Activated T-cell treated with anti-CD3 and anti-CD28 coated beads, Interleukin-2, amount 50 U/mL, for 4 hours (primary cell): Measurements from ENCODE around the gene EPB41L4A. TPM values are rescaled to one million over a fixed set of nuclear protein-coding genes. Genes with fewer than 3 reads are reported as not detected.

ENCODE experiments used
- ATAC-seq, 2 donors: fragments of 200-7000 bp; cut with Tn5 transposase; one replicate each; pipeline ENCODE4 v1.10.0; 2021
- DNase-seq: peaks from one replicate; pipeline ENCODE4 v3.0.0-alpha.2; 2020
- H3K27me3 Mint-ChIP-seq: one replicate; pipeline ENCODE4 v1.8.0; 2021; ENCODE audit warnings: low read depth, mixed read lengths
- H3K36me3 Mint-ChIP-seq: one replicate; pipeline ENCODE4 v1.8.0; 2022; ENCODE audit warnings: mixed read lengths; ENCODE audit not compliant: insufficient read depth
- H3K4me1 Mint-ChIP-seq: one replicate; pipeline ENCODE4 v1.8.0; 2021; ENCODE audit warnings: low read depth, mixed read lengths
- H3K4me3 Mint-ChIP-seq: one replicate; pipeline ENCODE4 v1.8.0; 2021; ENCODE audit warnings: mild to moderate bottlenecking, moderate library complexity, mixed read lengths
- H3K9me3 Mint-ChIP-seq: one replicate; pipeline ENCODE4 v1.8.0; 2021; ENCODE audit warnings: mixed read lengths
- total RNA-seq, 3 donors: library from RNA; stranded (reverse); gene quantifications; one replicate each; pipeline ENCODE4 v1.2.1, GENCODE V29; 2021

Gene EPB41L4A
- total RNA-seq, 3 donors from 2014 or later = 0.10 to 0.35 (median 0.16) TPM

DNA sequence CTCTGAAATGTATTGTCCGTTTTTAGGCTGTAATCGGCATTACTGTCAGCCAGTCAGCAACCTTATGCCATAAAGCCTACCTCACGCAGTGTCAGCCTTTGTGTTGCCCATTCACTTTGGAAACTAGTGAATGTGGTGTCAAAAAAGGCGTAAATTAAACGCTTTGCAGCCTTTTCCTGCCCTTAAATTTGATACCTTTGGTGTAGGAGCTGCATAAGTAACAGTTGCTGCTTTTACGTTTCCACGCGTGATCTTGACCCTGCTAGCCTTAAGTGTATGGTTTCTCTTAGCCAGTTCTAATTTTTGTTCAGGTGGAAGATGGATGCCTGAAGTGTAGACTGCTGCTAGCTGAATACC, 257.7 kb downstream of the EPB41L4A start:
- H3K4me3 Mint-ChIP-seq = peak overlapping the region; percentile 96
- H3K9me3 Mint-ChIP-seq = no peaks in the 10 kb centered on the region
- H3K27me3 Mint-ChIP-seq = no peaks in the 10 kb centered on the region
- no peak for ATAC-seq
- peaks cover 33% of the 10 kb centered on the region for H3K36me3 Mint-ChIP-seq
- DNase-seq = no peak
- peaks cover 33% of the 10 kb centered on the region for H3K4me1 Mint-ChIP-seq

DNA sequence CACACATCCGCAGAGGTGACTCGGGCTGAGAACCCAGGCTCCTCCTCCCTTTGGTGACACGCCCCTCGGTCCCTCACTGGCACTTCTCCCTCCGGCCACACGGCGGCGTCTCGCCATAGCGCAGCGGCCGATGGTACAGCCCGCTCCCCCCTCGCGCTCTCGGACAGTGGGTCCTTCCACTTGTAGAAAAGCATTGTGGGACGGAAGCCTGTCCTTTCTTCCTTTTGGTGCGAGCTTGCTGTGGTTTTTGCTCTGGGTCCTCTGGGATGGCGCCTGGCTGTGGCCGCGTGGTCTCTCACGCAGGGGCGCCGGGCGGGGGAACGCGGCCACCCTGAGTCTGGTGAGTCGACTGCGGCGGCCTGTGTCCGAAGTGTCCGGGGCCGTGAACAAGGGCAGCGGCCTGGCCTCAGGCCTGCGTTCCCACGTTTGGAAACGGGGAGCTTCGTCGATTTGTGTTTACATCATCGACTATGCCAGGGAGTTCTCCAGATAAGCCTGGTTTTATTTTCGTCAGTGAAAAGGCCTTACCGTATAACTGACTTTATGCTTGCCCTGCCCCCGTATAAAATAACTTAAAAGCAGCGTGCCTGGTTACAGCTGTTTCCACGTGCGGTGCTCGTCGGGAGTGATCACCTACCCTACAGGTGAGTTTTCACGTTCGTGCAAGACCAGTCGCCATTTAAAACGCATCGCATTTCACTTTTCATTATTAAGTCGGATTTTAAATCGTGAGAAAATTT, 258.3 kb downstream of the EPB41L4A start:
- H3K4me1 Mint-ChIP-seq = peaks cover 33% of the 10 kb centered on the region
- H3K27me3 Mint-ChIP-seq = no peaks in the 10 kb centered on the region
- H3K36me3 Mint-ChIP-seq = peaks cover 30% of the 10 kb centered on the region
- H3K9me3 Mint-ChIP-seq = no peaks in the 10 kb centered on the region
- H3K4me3 Mint-ChIP-seq = peak overlapping the region; percentile 96
- ATAC-seq (peak; percentile 93 to 94), DNase-seq (peak; percentile 93)

DNA sequence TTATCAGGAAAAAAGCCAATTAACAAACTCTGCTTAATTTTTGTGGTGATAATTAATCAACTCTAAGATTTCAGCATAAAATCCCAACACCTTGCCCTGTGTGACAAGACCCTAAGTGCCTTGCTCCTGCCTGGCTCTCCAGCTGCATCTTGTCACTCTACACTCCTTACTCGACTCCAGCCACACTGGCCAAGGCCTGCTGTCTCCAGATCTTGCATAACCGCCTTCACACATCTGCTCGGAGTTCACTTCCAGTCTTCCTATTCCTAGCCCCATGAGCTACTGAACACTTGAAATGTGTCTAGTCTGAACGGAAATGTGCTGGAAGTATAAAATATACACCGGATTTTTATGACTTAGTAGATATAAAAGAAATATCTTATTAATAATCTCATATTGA, 259.6 kb downstream of the EPB41L4A start:
- Mint-ChIP-seq H3K36me3 (peaks cover 25% of the 10 kb centered on the region), H3K27me3 (no peaks in the 10 kb centered on the region), H3K9me3 (no peaks in the 10 kb centered on the region), H3K4me3 (no peak overlapping the region), H3K4me1 (peaks cover 41% of the 10 kb centered on the region)
- no peak for DNase-seq
- ATAC-seq = no peak

DNA sequence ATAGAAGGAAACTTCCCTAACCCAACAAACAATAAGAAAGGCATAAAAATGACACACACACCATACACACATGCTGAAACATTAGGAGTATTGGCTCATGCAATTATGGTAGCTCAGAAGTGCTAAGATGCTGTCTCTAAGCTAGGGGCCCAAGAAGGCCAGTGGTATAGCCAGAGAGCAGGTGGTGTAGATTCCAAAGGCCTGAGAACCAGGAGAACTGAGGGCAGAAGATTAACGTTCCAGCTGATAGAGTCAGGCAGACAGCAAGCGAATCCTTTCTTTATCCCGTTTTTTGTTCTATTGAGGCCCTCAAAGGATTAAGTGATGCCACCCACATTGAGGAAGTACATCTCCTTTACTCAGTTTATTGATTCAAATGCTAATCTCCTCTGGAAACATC, 262.9 kb downstream of the EPB41L4A start:
- no peak for ATAC-seq
- Mint-ChIP-seq H3K4me3 (no peak overlapping the region), H3K36me3 (no peaks in the 10 kb centered on the region), H3K4me1 (peaks cover 17% of the 10 kb centered on the region), H3K27me3 (no peaks in the 10 kb centered on the region), H3K9me3 (no peaks in the 10 kb centered on the region)
- no peak for DNase-seq

DNA sequence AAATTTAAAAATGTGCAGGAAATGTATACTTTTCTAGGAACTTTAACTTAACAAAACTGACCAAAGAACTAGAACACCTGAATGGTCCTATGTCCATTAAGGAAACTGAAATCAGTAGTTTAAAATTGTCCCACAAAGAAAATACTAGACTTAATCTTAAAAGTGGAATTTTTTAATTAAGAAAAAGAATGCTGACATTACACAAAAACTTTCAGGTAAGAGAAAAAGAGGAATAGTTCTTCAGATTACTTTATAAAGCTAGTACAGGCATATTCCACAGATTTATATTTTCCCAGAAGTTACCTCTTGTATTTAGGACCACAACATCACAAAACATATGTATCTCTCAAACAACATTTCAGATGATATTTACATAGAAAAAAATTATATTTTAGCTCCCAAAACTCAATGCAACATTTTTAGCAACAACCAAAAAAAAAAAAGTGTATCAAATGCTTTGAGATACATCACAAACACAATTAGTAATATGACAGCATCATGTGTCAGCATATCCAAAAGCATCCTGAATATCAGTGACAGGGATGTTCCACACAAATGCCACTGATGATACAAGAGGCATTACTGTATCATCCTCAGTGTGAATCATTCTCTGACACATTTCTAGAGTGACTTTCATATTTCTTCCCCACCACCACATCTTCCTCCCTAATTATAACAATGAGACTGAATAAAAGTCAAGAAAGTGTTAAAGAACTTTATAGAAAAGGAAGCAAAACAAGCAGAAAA, 264.0 kb downstream of the EPB41L4A start:
- Mint-ChIP-seq H3K36me3 (no peaks in the 10 kb centered on the region), H3K4me3 (peak overlapping the region; percentile 11), H3K4me1 (peaks cover 12% of the 10 kb centered on the region), H3K9me3 (no peaks in the 10 kb centered on the region), H3K27me3 (no peaks in the 10 kb centered on the region)
- ATAC-seq (peak; percentile 91 to 94), DNase-seq (no peak)

DNA sequence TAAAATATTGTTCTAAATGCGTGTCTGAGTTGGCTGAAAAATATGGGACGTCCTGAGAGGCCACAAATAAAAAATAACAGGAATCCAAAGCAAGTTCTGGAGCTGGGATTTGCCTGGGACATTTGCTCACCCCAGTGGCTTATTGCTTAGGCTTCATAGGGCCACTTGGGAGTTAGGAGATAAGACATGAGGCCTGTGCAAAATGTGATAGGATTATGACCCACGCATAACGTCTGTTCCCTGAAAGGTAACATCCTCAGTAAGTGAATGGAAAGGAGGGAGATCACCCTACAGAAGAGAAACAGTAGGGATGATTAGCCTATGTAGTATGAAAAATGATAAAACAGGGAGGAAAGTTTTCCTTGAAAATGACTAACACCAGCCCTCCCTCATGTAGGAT, 269.4 kb downstream of the EPB41L4A start:
- H3K27me3 Mint-ChIP-seq = peaks cover 8% of the 10 kb centered on the region
- no peaks in the 10 kb centered on the region for H3K36me3 Mint-ChIP-seq
- no peaks in the 10 kb centered on the region for H3K9me3 Mint-ChIP-seq
- ATAC-seq (no peak), DNase-seq (no peak)
- H3K4me3 Mint-ChIP-seq = no peak overlapping the region
- H3K4me1 Mint-ChIP-seq = peaks cover under 1% of the 10 kb centered on the region

DNA sequence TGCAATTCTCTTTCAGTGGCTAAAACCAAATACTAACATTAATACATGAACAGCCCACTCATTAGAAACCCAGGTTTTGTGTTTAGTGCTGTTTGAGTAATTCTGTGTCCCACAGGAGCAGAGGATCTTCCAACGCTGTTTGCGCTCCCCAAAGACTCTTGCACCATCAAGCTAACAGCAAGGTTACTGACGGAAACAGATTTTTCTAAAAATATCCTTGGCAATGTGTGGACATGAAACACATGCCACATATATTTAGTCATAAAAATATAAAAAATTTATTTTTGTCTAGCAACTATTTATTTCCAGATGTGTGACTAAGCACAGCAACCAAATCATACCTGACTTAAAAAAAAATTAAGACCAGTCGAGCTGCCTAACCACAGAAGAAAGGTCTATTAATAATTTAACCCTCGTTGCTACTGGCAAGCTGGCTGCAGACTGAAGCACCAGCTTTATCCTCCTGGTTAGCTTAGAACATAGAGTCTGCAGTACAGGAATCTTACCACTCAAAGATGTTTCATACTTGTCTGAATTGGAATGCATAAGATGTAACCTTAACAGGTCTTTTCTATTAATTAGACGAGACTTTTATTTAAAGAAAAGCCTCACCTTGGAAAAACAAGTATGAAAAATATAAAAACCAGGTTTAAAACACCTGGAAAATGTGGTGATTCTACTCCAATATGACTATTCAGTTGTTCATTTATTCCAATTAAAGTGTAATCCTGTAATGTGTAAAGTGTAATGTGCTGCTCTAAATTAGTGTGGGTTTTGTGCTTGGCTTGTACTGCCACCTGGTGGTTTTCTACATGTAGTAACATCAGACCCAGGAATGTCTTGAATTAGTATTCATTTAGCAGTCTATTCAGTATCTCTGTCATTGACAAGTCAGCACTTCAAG, 272.5 kb downstream of the EPB41L4A start:
- Mint-ChIP-seq H3K4me1 (no peaks in the 10 kb centered on the region), H3K9me3 (no peaks in the 10 kb centered on the region), H3K36me3 (no peaks in the 10 kb centered on the region), H3K4me3 (no peak overlapping the region), H3K27me3 (peaks cover 12% of the 10 kb centered on the region)
- DNase-seq (peak; percentile 35), ATAC-seq (peak; percentile 92 to 98)

DNA sequence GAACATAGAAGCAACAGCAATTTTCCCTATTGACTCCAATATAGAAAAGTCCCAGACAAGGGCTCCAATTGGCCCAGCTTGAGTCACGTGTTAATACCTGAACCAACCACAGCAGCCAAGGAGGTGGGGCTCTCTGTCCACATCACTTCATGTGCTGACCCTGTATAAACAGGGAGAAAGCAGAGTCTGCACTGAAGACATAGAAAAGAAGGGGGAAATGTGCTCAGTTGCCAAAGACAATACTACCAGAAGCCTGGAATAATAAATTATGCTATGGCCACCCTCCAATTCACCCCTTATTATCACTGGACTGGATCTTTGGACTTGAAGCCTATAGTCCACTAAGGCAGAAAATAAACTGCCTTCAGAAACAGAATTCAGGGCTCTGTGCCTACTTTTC, 275.4 kb downstream of the EPB41L4A start:
- Mint-ChIP-seq H3K36me3 (no peaks in the 10 kb centered on the region), H3K27me3 (peaks cover 13% of the 10 kb centered on the region)

DNA sequence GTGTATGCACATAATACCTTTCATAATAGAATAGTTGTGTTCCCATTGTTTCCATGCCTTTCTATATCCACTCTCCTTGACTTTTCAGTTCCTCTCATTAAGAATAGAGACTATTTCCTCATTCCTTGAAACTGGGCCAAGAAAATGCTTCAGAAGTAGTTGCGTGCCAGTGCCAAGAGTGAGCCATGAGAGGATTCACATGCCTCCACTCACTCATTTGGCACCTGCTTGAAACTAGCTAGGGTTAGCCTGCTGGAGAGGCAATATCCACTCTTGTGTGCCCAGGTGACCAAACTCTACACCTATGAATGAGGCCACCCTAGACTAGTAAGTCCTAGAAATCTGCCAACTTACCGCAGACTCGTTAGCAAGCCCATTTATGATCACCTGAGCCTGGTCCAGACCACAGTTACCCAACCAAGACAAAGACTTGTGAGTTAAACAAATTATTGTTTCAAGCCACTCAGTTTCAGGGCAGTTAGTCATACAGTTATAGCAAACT, 276.3 kb downstream of the EPB41L4A start:
- no peaks in the 10 kb centered on the region for H3K4me1 Mint-ChIP-seq
- H3K27me3 Mint-ChIP-seq = peaks cover 17% of the 10 kb centered on the region
- H3K9me3 Mint-ChIP-seq = no peaks in the 10 kb centered on the region
- no peaks in the 10 kb centered on the region for H3K36me3 Mint-ChIP-seq
- DNase-seq = no peak
- no peak overlapping the region for H3K4me3 Mint-ChIP-seq
- ATAC-seq = no peak

More for the DNA sequence above, 275.4 kb downstream of the EPB41L4A start:
- no peaks in the 10 kb centered on the region for H3K4me1 Mint-ChIP-seq
- DNase-seq (no peak), ATAC-seq (no peak)
- no peaks in the 10 kb centered on the region for H3K9me3 Mint-ChIP-seq
- no peak overlapping the region for H3K4me3 Mint-ChIP-seq

DNA sequence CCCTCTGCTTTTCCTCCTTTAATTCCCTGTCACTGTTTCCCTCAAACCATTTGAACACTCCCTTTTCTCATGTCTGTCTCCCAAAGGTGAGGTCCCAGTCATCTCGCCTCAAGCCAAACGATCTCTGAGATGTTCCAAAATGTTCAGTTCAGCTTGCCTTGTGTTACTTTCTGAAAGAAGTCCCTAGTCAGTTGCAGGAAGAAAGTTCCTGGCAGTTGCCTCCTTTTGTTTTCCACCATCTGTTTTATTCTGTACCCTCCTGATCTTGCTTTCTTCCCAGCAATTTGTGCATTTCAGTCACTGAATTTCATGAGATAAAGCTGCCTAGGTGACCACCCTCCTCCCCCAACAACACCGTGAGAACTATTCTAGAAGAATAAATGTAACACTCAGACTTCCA, 277.5 kb downstream of the EPB41L4A start:
- H3K27me3 Mint-ChIP-seq = peaks cover 17% of the 10 kb centered on the region
- H3K4me1 Mint-ChIP-seq = no peaks in the 10 kb centered on the region
- ATAC-seq = no peak

DNA sequence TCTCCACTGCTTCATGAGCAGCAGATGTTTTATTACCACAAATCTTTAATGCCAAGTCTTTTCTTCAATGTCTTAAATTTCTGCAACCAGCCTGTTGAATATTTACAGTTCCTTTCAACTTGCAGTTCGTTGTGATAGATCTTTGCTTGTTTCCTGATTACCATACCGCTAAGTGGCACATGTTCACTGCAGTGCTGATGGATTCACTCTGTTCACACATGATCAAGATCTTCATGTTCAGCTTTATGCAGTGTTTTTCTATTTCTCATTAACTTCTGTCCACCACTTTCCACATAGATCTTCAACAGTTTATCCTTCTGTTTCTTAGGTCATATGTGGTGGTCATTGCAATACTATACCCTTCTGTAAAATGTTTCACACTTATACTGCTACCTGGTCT, 280.6 kb downstream of the EPB41L4A start:
- Mint-ChIP-seq H3K4me1 (no peaks in the 10 kb centered on the region), H3K27me3 (peaks cover 11% of the 10 kb centered on the region), H3K9me3 (no peaks in the 10 kb centered on the region), H3K4me3 (no peak overlapping the region), H3K36me3 (no peaks in the 10 kb centered on the region)
- ATAC-seq (no peak), DNase-seq (no peak)

More for the DNA sequence above, 277.5 kb downstream of the EPB41L4A start:
- DNase-seq = no peak
- H3K4me3 Mint-ChIP-seq = no peak overlapping the region
- no peaks in the 10 kb centered on the region for H3K9me3 Mint-ChIP-seq
- H3K36me3 Mint-ChIP-seq = no peaks in the 10 kb centered on the region

DNA sequence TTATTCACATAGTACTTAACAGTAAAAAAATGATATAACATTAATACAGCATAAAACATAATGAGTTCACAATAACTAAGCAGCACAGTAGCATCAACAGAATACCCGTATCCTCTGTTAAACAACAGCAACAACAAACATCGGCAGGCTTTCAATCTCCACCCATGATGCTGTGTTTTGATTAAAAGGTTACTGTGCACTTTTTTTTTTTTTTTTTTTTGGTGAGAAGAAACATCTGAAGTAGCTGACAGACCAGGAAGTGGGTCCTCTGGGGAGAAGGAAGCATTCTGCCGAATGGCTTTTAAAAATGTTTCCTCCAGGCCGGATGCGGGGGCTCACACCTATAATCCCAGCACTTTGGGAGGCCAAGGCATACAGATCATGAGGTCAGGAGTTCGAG, 282.3 kb downstream of the EPB41L4A start:
- ATAC-seq (no peak), DNase-seq (no peak)
- Mint-ChIP-seq H3K4me3 (no peak overlapping the region), H3K27me3 (peaks cover 10% of the 10 kb centered on the region), H3K9me3 (no peaks in the 10 kb centered on the region), H3K4me1 (no peaks in the 10 kb centered on the region), H3K36me3 (no peaks in the 10 kb centered on the region)

DNA sequence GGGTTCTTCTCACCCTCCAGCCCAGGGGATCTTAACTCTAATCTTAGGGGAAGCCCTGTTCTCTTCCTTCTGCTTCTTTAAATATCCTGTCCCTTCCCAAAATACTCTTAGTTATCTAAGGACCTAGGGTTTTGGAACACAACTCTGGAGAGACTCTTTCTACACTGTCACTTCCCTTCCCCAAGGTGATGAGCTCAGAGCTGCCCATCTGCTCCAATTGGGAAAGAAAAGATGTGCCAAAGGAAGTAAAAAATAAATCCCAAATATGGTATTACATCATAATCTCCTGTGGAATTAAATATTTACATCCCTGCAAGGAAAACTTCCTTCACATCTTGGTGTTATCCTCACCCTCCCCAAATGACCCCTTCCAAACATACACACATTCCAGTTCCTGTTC, 291.2 kb downstream of the EPB41L4A start:
- no peaks in the 10 kb centered on the region for H3K9me3 Mint-ChIP-seq
- peaks cover 5% of the 10 kb centered on the region for H3K27me3 Mint-ChIP-seq
- ATAC-seq (no peak), DNase-seq (no peak)
- no peak overlapping the region for H3K4me3 Mint-ChIP-seq
- no peaks in the 10 kb centered on the region for H3K4me1 Mint-ChIP-seq
- no peaks in the 10 kb centered on the region for H3K36me3 Mint-ChIP-seq

DNA sequence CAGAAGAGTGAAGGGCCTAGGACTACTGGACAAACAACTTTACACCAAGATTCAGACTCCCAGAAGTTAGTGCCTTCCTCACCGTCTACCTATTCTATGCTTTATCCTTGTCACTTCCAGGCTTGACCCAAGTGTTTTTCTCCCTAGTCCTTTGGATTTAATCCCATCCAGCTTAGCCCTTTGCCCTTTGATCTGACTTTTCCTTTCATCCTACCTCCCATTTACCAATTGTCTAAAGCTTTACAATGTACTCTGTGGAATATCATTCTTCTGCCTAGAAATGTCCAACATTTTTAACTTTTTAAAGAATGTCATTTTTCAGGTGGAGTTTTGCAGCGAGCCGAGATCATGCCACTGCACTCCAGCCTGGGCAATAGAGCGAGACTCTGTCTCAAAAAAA, 292.1 kb downstream of the EPB41L4A start:
- Mint-ChIP-seq H3K4me1 (no peaks in the 10 kb centered on the region), H3K36me3 (no peaks in the 10 kb centered on the region), H3K4me3 (no peak overlapping the region), H3K9me3 (no peaks in the 10 kb centered on the region), H3K27me3 (peaks cover 9% of the 10 kb centered on the region)
- no peak for ATAC-seq
- no peak for DNase-seq
